HG02852 (cell line): Measurements from ENCODE around the gene RAMP1.

Experiments used
- ATAC-seq: cut with Tn5 transposase; IDR thresholded peaks from one replicate; pipeline ENCODE4 v1.9.1; 2021; ENCODE audit warnings: mild to moderate bottlenecking, moderate library complexity; ENCODE audit not compliant: unreplicated experiment

The RAMP1 gene

GRCh38 chr2:237876061-237876526, 16.7 kb downstream of the RAMP1 start:
- no peak for ATAC-seq

GRCh38 chr2:237876532-237876931, 17.1 kb downstream of the RAMP1 start:
- ATAC-seq: no peak

- ATAC-seq: no peak
These were observed 17.6 kb downstream of the RAMP1 start for GRCh38 chr2:237876951-237877491.

GRCh38 chr2:237877576-237878307, 18.3 kb downstream of the RAMP1 start:
- no peak for ATAC-seq

- ATAC-seq: no peak
These were observed 19.1 kb downstream of the RAMP1 start for GRCh38 chr2:237878321-237879057.

GRCh38 chr2:237879058-237879430, 19.6 kb downstream of the RAMP1 start:
- no peak for ATAC-seq

GRCh38 chr2:237879991-237880560, 20.7 kb downstream of the RAMP1 start:
- ATAC-seq: no peak

- ATAC-seq: no peak
These were observed 23.4 kb downstream of the RAMP1 start for GRCh38 chr2:237882510-237883481.

- no peak for ATAC-seq
These were observed 24.6 kb downstream of the RAMP1 start for GRCh38 chr2:237883951-237884446.

- no peak for ATAC-seq
These were observed 25.3 kb downstream of the RAMP1 start for GRCh38 chr2:237884681-237885080.

- ATAC-seq: no peak
These were observed 25.9 kb downstream of the RAMP1 start for GRCh38 chr2:237885111-237885930.

- ATAC-seq: no peak
These were observed 26.7 kb downstream of the RAMP1 start for GRCh38 chr2:237885931-237886684.

- no peak for ATAC-seq
These were observed 27.5 kb downstream of the RAMP1 start for GRCh38 chr2:237886685-237887481.

GRCh38 chr2:237888389-237888788, 29.0 kb downstream of the RAMP1 start:
- no peak for ATAC-seq

GRCh38 chr2:237889016-237889415, 29.6 kb downstream of the RAMP1 start:
- ATAC-seq: no peak

- ATAC-seq: no peak
These were observed 30.4 kb downstream of the RAMP1 start for GRCh38 chr2:237889811-237890210.

GRCh38 chr2:237892478-237892877, 33.1 kb downstream of the RAMP1 start:
- no peak for ATAC-seq
